NK-92 treated with Interleukin-12 subunit alpha and Interleukin-12 subunit beta, amount 100 ng/mL, for 24 hours (cell line): ENCODE measurements around the gene SRSF3.
"Not testable (repeated sequence)": the region's sequence is repeated elsewhere in the genome, so short reads cannot be mapped to it uniquely, and the experiment has no call there.

ENCODE experiments used
- DNase-seq: peaks from one replicate; lab custom pipeline; 2025; lab: John Stamatoyannopoulos, UW

SRSF3 gene

GRCh38 chr6:36594029-36594815 lies at the start of gene SRSF3:
Gene SRSF3 (plus strand): TSS chr6:36594362. CDS start chr6:36596763, 2,401 bp downstream.
- peak; percentile 96 for DNase-seq

GRCh38 chr6:36545767-36546307 lies 48.3 kb upstream of the SRSF3 start:
- DNase-seq = no peak

- DNase-seq = no peak
Measured at GRCh38 chr6:36546308-36546919, 47.7 kb upstream of the SRSF3 start.

- peak; percentile 91 for DNase-seq
Measured at GRCh38 chr6:36546920-36547645, 47.1 kb upstream of the SRSF3 start, which contains the start of gene STK38. Gene STK38 (minus strand): TSS chr6:36547479. CDS start chr6:36540202, 7,277 bp downstream.

- DNase-seq = no peak
Measured at GRCh38 chr6:36547646-36548400, 46.3 kb upstream of the SRSF3 start.

- DNase-seq = no peak
Measured at GRCh38 chr6:36548401-36548743, 45.8 kb upstream of the SRSF3 start.

GRCh38 chr6:36550473-36551000 lies 43.6 kb upstream of the SRSF3 start:
- DNase-seq = no peak

GRCh38 chr6:36555750-36556252 lies 38.4 kb upstream of the SRSF3 start:
- DNase-seq = no peak

GRCh38 chr6:36556281-36556680 lies 37.9 kb upstream of the SRSF3 start:
- no peak for DNase-seq

GRCh38 chr6:36559011-36559793 lies 35.0 kb upstream of the SRSF3 start:
- no peak for DNase-seq

- DNase-seq = no peak
Measured at GRCh38 chr6:36560822-36561221, 33.3 kb upstream of the SRSF3 start.

GRCh38 chr6:36563237-36563927 lies 30.8 kb upstream of the SRSF3 start:
- no peak for DNase-seq

- DNase-seq = no peak
Measured at GRCh38 chr6:36563928-36564284, 30.3 kb upstream of the SRSF3 start.

GRCh38 chr6:36566418-36566905 lies 27.7 kb upstream of the SRSF3 start:
- DNase-seq = no peak

GRCh38 chr6:36570264-36570663 lies 23.9 kb upstream of the SRSF3 start:
- DNase-seq = no peak

- DNase-seq = no peak
Measured at GRCh38 chr6:36571122-36572043, 22.8 kb upstream of the SRSF3 start.

GRCh38 chr6:36572353-36573311 lies 21.5 kb upstream of the SRSF3 start:
- DNase-seq = not testable (repeated sequence)

- no peak for DNase-seq
Measured at GRCh38 chr6:36574679-36575078, 19.5 kb upstream of the SRSF3 start.
